ENCODE data around the gene STUB1.

STUB1 gene

DNA sequence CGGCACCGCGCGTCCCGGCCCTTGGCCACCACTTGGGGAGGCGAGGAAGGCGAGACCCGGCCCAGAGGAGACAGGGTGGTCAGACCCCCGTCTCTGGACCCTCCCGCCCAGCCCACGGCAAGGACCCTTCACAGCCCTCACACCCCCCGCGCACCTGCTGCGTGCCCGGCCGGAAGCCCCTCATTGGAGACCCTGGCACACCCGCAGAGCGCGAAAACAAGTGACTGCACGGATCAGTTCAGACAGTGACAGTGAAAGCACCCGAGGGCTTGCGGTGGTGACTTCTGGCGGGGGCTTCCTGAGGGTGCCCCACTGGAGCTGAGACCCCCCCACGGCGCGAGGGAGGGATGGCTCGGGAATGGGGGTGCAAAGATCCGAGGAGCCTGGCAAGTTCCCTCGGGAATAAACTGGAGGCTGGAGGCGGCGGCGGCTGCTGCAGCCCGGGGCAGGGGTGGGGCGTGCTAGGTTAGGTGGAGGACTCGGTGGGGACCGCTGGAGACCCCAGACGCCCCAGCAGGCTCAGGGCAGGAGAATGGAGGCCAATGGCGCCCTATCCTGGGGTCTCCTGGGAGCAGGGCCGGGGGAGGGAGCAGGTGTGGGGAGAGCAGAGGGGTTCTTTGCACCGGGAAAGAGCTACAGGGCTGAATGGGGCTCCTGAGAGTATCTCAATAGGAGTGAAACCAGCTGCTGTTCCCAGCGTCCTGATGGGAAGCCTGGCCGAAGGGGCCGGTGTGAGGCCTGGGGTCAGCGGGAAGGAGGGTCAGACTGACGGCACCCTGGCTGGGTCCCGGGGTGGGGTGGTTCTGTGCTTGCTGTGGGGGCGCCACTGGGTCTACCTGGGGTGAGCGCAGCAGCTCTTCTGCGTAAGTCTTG is 26.2 kb downstream of the STUB1 start:
- no peak for TF ChIP-seq EP300 (IDR thresholded peaks at IDR 0.05; ENCODE audit: borderline replicate concordance)
- TF ChIP-seq ZBTB7A (IDR thresholded peaks at IDR 0.05; ENCODE audit: low read depth), result no peak
- no peak for TF ChIP-seq TEAD4 (IDR thresholded peaks at IDR 0.05)
- TF ChIP-seq YY1 (IDR thresholded peaks at IDR 0.05; ENCODE audit: low read depth), result no peak
- TF ChIP-seq RAD21 (IDR thresholded peaks at IDR 0.05; ENCODE audit: low read depth), result no peak
- TF ChIP-seq, protein P1, sequence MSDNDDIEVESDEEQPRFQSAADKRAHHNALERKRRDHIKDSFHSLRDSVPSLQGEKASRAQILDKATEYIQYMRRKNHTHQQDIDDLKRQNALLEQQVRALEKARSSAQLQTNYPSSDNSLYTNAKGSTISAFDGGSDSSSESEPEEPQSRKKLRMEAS (IDR thresholded peaks at IDR 0.05), result no peak
- TF ChIP-seq, protein P2, sequence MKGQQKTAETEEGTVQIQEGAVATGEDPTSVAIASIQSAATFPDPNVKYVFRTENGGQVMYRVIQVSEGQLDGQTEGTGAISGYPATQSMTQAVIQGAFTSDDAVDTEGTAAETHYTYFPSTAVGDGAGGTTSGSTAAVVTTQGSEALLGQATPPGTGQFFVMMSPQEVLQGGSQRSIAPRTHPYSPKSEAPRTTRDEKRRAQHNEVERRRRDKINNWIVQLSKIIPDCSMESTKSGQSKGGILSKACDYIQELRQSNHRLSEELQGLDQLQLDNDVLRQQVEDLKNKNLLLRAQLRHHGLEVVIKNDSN (IDR thresholded peaks at IDR 0.05), result no peak
- TF ChIP-seq, protein P3, sequence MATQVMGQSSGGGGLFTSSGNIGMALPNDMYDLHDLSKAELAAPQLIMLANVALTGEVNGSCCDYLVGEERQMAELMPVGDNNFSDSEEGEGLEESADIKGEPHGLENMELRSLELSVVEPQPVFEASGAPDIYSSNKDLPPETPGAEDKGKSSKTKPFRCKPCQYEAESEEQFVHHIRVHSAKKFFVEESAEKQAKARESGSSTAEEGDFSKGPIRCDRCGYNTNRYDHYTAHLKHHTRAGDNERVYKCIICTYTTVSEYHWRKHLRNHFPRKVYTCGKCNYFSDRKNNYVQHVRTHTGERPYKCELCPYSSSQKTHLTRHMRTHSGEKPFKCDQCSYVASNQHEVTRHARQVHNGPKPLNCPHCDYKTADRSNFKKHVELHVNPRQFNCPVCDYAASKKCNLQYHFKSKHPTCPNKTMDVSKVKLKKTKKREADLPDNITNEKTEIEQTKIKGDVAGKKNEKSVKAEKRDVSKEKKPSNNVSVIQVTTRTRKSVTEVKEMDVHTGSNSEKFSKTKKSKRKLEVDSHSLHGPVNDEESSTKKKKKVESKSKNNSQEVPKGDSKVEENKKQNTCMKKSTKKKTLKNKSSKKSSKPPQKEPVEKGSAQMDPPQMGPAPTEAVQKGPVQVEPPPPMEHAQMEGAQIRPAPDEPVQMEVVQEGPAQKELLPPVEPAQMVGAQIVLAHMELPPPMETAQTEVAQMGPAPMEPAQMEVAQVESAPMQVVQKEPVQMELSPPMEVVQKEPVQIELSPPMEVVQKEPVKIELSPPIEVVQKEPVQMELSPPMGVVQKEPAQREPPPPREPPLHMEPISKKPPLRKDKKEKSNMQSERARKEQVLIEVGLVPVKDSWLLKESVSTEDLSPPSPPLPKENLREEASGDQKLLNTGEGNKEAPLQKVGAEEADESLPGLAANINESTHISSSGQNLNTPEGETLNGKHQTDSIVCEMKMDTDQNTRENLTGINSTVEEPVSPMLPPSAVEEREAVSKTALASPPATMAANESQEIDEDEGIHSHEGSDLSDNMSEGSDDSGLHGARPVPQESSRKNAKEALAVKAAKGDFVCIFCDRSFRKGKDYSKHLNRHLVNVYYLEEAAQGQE (IDR thresholded peaks at IDR 0.05; ENCODE audit: low read depth), result no peak
- no peak for TF ChIP-seq NFIC (IDR thresholded peaks at IDR 0.05)
- no peak for TF ChIP-seq TAF1 (IDR thresholded peaks at IDR 0.05; ENCODE audit: low read depth)
- no peak for TF ChIP-seq FOXM1 (IDR thresholded peaks at IDR 0.05; ENCODE audit: borderline replicate concordance, low read depth)
- no peak for TF ChIP-seq CEBPB (IDR thresholded peaks at IDR 0.05)
- no peak for TF ChIP-seq TCF12 (IDR thresholded peaks at IDR 0.05; ENCODE audit: low read depth)
- TF ChIP-seq EGR1 (IDR thresholded peaks at IDR 0.05), result no peak
- TF ChIP-seq CREB1 (IDR thresholded peaks at IDR 0.05; ENCODE audit: low read depth), result no peak

DNA sequence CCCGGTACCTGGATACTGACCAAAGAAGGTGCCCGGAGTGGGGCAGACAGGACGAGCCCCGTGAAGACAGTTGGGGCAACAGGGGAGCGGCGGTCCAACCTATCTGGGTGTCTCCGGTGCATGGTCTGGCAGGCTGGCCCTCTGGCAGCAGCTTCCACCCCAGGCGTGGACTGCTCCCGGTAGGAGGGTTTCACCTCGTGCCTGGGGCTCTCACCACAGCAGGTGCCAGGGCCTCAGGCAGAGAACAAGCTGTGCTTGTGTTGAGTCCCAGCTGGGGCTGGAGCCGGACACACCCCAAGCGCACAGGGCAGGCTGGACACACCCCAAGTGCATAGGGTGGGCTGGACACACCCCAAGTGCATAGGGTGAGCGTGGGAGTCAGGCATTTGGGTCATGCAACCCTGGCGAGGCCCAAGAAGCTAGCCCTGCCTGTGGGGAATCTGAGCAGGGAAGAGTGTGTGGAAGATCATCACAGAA is 26.9 kb downstream of the STUB1 start:
- TF ChIP-seq NFIC (IDR thresholded peaks at IDR 0.05) (peak; percentile 56; the same call in 1 of the 2 replicates), TCF12 (IDR thresholded peaks at IDR 0.05; ENCODE audit: low read depth) (peak; percentile 44; the same call in 1 of the 2 replicates), TAF1 (IDR thresholded peaks at IDR 0.05; ENCODE audit: low read depth) (no peak), TEAD4 (IDR thresholded peaks at IDR 0.05) (0 out of 2 replicates have a peak, but pooled peaks have one; percentile 21), RAD21 (IDR thresholded peaks at IDR 0.05; ENCODE audit: low read depth) (no peak), CEBPB (IDR thresholded peaks at IDR 0.05) (no peak), EP300 (IDR thresholded peaks at IDR 0.05; ENCODE audit: borderline replicate concordance) (no peak), EGR1 (IDR thresholded peaks at IDR 0.05) (peak; percentile 78), FOXM1 (IDR thresholded peaks at IDR 0.05; ENCODE audit: borderline replicate concordance, low read depth) (no peak), YY1 (IDR thresholded peaks at IDR 0.05; ENCODE audit: low read depth) (no peak), ZBTB7A (IDR thresholded peaks at IDR 0.05; ENCODE audit: low read depth) (no peak), CREB1 (IDR thresholded peaks at IDR 0.05; ENCODE audit: low read depth) (no peak)
- TF ChIP-seq, protein P2 (IDR thresholded peaks at IDR 0.05), result no peak
- TF ChIP-seq, protein P3 (IDR thresholded peaks at IDR 0.05; ENCODE audit: low read depth), result no peak
- TF ChIP-seq, protein P1 (IDR thresholded peaks at IDR 0.05), result no peak

DNA sequence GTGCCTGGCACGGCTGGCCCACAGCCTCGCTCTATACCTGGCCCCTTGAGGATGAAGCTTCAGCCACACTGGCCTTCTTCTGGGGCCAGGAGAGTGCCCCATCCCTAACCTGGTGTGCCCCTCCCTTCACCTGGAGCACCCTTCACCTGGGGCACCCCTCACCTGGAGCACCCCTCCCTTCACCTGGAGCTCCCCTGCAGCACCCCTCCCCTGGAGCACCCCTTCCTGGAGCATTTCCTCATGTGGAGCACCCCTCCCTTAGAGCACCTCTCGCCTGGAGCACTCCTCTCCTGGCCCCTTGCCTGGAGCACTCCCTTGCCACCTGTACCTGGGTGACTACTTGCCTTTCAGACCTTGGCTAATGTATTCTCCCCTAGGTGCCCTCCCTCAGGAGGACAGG is 27.8 kb downstream of the STUB1 start:
- TF ChIP-seq, protein P3 (IDR thresholded peaks at IDR 0.05; ENCODE audit: low read depth), result no peak
- no peak for TF ChIP-seq EGR1 (IDR thresholded peaks at IDR 0.05)
- TF ChIP-seq, protein P1 (IDR thresholded peaks at IDR 0.05), result no peak
- TF ChIP-seq CEBPB (IDR thresholded peaks at IDR 0.05), result no peak
- TF ChIP-seq, protein P2 (IDR thresholded peaks at IDR 0.05), result no peak
- TF ChIP-seq EP300 (IDR thresholded peaks at IDR 0.05; ENCODE audit: borderline replicate concordance), result no peak
- TF ChIP-seq TCF12 (IDR thresholded peaks at IDR 0.05; ENCODE audit: low read depth), result no peak
- no peak for TF ChIP-seq RAD21 (IDR thresholded peaks at IDR 0.05; ENCODE audit: low read depth)
- no peak for TF ChIP-seq NFIC (IDR thresholded peaks at IDR 0.05)
- TF ChIP-seq TAF1 (IDR thresholded peaks at IDR 0.05; ENCODE audit: low read depth), result no peak
- TF ChIP-seq ZBTB7A (IDR thresholded peaks at IDR 0.05; ENCODE audit: low read depth), result no peak
- TF ChIP-seq TEAD4 (IDR thresholded peaks at IDR 0.05), result no peak
- TF ChIP-seq YY1 (IDR thresholded peaks at IDR 0.05; ENCODE audit: low read depth), result no peak

Measured in Ishikawa (cell line).